Measurements from ENCODE around the gene EXOSC2. TPM values are rescaled to one million over a fixed set of nuclear protein-coding genes. Genes with fewer than 3 reads are reported as not detected.

Gene EXOSC2
- total and polyA plus RNA-seq, 2 of the 13 experiments (the other 11 are each of a cell fraction or from before 2014, with no cell fraction given): 27.5 to 63.8 TPM

GRCh38 chr9:130712564-130713285 is 19.1 kb downstream of the EXOSC2 start (continued):
- TF ChIP-seq NR2F1 (CRISPR knock-in tag; IDR thresholded peaks at IDR 0.05) (no peak), ZNF781 (CRISPR knock-in tag; IDR thresholded peaks at IDR 0.05; ENCODE audit: borderline replicate concordance, not compliant biosample characterization) (no peak), ARID3A (IDR thresholded peaks at IDR 0.05; ENCODE audit: low read depth, low read length) (no peak), ZNF296 (CRISPR knock-in tag; conservative IDR thresholded peaks at IDR 0.05) (no peak), ZNF329 (CRISPR knock-in tag; IDR thresholded peaks at IDR 0.05; ENCODE audit: low read depth) (no peak), TSC22D2 (CRISPR knock-in tag; IDR thresholded peaks at IDR 0.05; ENCODE audit: borderline replicate concordance) (no peak), MTF2 (CRISPR knock-in tag; IDR thresholded peaks at IDR 0.05; ENCODE audit: borderline replicate concordance) (no peak), ZMAT5 (CRISPR knock-in tag; IDR thresholded peaks at IDR 0.05; ENCODE audit: borderline replicate concordance, low read depth) (no peak), RERE (CRISPR knock-in tag; IDR thresholded peaks at IDR 0.05; ENCODE audit: low read depth) (no peak)
- TF ChIP-seq, protein P1, sequence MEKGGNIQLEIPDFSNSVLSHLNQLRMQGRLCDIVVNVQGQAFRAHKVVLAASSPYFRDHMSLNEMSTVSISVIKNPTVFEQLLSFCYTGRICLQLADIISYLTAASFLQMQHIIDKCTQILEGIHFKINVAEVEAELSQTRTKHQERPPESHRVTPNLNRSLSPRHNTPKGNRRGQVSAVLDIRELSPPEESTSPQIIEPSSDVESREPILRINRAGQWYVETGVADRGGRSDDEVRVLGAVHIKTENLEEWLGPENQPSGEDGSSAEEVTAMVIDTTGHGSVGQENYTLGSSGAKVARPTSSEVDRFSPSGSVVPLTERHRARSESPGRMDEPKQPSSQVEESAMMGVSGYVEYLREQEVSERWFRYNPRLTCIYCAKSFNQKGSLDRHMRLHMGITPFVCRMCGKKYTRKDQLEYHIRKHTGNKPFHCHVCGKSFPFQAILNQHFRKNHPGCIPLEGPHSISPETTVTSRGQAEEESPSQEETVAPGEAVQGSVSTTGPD (CRISPR knock-in tag; IDR thresholded peaks at IDR 0.05): no peak
- TF ChIP-seq, protein P2, sequence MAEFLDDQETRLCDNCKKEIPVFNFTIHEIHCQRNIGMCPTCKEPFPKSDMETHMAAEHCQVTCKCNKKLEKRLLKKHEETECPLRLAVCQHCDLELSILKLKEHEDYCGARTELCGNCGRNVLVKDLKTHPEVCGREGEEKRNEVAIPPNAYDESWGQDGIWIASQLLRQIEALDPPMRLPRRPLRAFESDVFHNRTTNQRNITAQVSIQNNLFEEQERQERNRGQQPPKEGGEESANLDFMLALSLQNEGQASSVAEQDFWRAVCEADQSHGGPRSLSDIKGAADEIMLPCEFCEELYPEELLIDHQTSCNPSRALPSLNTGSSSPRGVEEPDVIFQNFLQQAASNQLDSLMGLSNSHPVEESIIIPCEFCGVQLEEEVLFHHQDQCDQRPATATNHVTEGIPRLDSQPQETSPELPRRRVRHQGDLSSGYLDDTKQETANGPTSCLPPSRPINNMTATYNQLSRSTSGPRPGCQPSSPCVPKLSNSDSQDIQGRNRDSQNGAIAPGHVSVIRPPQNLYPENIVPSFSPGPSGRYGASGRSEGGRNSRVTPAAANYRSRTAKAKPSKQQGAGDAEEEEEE (CRISPR knock-in tag; IDR thresholded peaks at IDR 0.05; ENCODE audit: borderline replicate concordance): no peak
- TF ChIP-seq, protein P3, sequence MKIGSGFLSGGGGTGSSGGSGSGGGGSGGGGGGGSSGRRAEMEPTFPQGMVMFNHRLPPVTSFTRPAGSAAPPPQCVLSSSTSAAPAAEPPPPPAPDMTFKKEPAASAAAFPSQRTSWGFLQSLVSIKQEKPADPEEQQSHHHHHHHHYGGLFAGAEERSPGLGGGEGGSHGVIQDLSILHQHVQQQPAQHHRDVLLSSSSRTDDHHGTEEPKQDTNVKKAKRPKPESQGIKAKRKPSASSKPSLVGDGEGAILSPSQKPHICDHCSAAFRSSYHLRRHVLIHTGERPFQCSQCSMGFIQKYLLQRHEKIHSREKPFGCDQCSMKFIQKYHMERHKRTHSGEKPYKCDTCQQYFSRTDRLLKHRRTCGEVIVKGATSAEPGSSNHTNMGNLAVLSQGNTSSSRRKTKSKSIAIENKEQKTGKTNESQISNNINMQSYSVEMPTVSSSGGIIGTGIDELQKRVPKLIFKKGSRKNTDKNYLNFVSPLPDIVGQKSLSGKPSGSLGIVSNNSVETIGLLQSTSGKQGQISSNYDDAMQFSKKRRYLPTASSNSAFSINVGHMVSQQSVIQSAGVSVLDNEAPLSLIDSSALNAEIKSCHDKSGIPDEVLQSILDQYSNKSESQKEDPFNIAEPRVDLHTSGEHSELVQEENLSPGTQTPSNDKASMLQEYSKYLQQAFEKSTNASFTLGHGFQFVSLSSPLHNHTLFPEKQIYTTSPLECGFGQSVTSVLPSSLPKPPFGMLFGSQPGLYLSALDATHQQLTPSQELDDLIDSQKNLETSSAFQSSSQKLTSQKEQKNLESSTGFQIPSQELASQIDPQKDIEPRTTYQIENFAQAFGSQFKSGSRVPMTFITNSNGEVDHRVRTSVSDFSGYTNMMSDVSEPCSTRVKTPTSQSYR (CRISPR knock-in tag; IDR thresholded peaks at IDR 0.05; ENCODE audit: borderline replicate concordance): no peak
